ENCODE results near the gene SLC49A4. TPM values are rescaled to one million over a fixed set of nuclear protein-coding genes. Genes with fewer than 3 reads are reported as not detected.

Gene SLC49A4
- total RNA-seq, 2 experiments from 2014 or later = 2.4 TPM

Other genes starting within 250 kb of the SLC49A4 start
- gene PARP9, start 230.8 kb upstream of the SLC49A4 start, total RNA-seq = 100 to 1,000 TPM; 151 to 157 TPM
- gene DTX3L, start 230.7 kb upstream of the SLC49A4 start, total RNA-seq = 100 to 1,000 TPM; 135 to 144 TPM
- gene PARP15, start 217.4 kb upstream of the SLC49A4 start, total RNA-seq = 10 to 100 TPM; 47.2 to 48.2 TPM
- gene PARP14, start 114.2 kb upstream of the SLC49A4 start, total RNA-seq = 100 to 1,000 TPM; 132 to 140 TPM
- gene HSPBAP1, start 1.2 kb upstream of the SLC49A4 start, total RNA-seq = 1 to 10 TPM; 5.6 to 6.2 TPM
- under 1 TPM in 1 of 2 experiments, not detected in 1; 0.30 TPM for gene SEMA5B, start 232.7 kb downstream of the SLC49A4 start, total RNA-seq

Data from activated CD4-positive, alpha-beta memory T cell treated with anti-CD3 and anti-CD28 coated beads, Interleukin-2, amount 10 ng/mL, durations not matched to agents 7 days and 5 days (primary cell).